HCT116 (cell line): ENCODE measurements around the gene STX1A. TPM values are rescaled to one million over a fixed set of nuclear protein-coding genes. Genes with fewer than 3 reads are reported as not detected.

ENCODE experiments used
- ATAC-seq: fragments of 200-7000 bp; cut with Tn5 transposase; 2 replicates; pipeline ENCODE4 v1.9.1; 2020; ENCODE audit warnings: mild to moderate bottlenecking, moderate library complexity
- BruUV-seq: library from RNA; stranded (reverse); fragments of 400-500 nt; replicated peaks from 2 replicates; lab custom pipeline; 2021; lab: Mats Ljungman, UMichigan
- CTCF ChIA-PET: fragments of 300-600 bp; sonication (Branson Sonifier 250); formaldehyde crosslinking; loops from one replicate; lab custom pipeline; 2021; ENCODE audit warnings: antibody characterized with exemption; lab: Charles Lee
- POLR2A ChIA-PET: fragments of 300-600, 350-600 bp; sonication (Branson Sonifier 250); formaldehyde crosslinking; loops from one replicate; lab custom pipeline; 2021; ENCODE audit warnings: antibody characterized with exemption; lab: Charles Lee
- RAD21 ChIA-PET, 2 experiments: fragments of 300-600 bp; sonication (Branson Sonifier 250); formaldehyde crosslinking; loops; one replicate each; lab custom pipeline; 2023; ENCODE audit warnings: low total read pairs in 2 of 2; ENCODE audit not compliant: uncharacterized antibody in 2 of 2, unreplicated experiment in 2 of 2, low non-redundant PET in 1 of 2; lab: Charles Lee
- DNase-seq: peaks from one replicate; pipeline ENCODE4 v3.0.0-alpha.2; 2010; ENCODE audit warnings: low read depth, low spot score
- H2AFZ ChIP-seq: fragments of 200-600 bp; shearing (Covaris generic), sonication (generic); 2 replicates; pipeline ENCODE4 v1.6.1; 2017; ENCODE audit warnings: low read depth, mixed run types, mixed read lengths, antibody characterized with exemption, low read length; ENCODE audit not compliant: poor library complexity, severe bottlenecking
- H3K27ac ChIP-seq: 2 replicates; pipeline ENCODE4 v1.5.1; 2012; ENCODE audit warnings: low read depth, low read length
- H3K27me3 ChIP-seq: fragments of 200-600 bp; sonication (generic); 2 replicates; pipeline ENCODE4 v1.6.1; 2016; ENCODE audit warnings: mixed run types, low read length, mixed read lengths; ENCODE audit not compliant: insufficient read depth
- H3K36me3 ChIP-seq, 2 experiments: fragments of 200-500 bp in 1 of 2; fragments of 200-600 bp in 1 of 2; sonication (Bioruptor generic) in 1 of 2; sonication (generic) in 1 of 2; 2 replicates each; pipeline versions ENCODE4 v1.5.1 to v1.6.1; 2014 to 2016; ENCODE audit warnings: low read length in 2 of 2, inconsistent platforms in 1 of 2, mixed read lengths in 1 of 2, mixed run types in 1 of 2; ENCODE audit not compliant: insufficient read depth in 2 of 2, control insufficient read depth in 1 of 2
- H3K4me1 ChIP-seq, 2 experiments: fragments of 200-600 bp in 1 of 2; sonication (generic) in 1 of 2; 2 replicates each; pipeline versions ENCODE4 v1.5.1 to v1.6.1; 2012 to 2017; ENCODE audit warnings: low read length in 2 of 2, inconsistent platforms in 1 of 2, mild to moderate bottlenecking in 1 of 2, mixed read lengths in 1 of 2, mixed run types in 1 of 2, moderate library complexity in 1 of 2; ENCODE audit not compliant: insufficient read depth in 2 of 2, control insufficient read depth in 1 of 2
- H3K4me2 ChIP-seq: fragments of 200-600 bp; sonication (generic); 2 replicates; pipeline ENCODE4 v1.6.1; 2017; ENCODE audit warnings: mixed run types, low read length, mixed read lengths
- H3K4me3 ChIP-seq, 2 experiments: fragments of 200-600 bp in 1 of 2; sonication (generic) in 1 of 2; replicated peaks in 1 of 2; 2 replicates each; pipeline ENCODE4 v1.5.1; 2011 to 2016; ENCODE audit warnings: low read length in 2 of 2, control low read depth in 1 of 2, low read depth in 1 of 2, mild to moderate bottlenecking in 1 of 2, mixed read lengths in 1 of 2, mixed run types in 1 of 2
- H3K79me2 ChIP-seq: fragments of 200-600 bp; sonication (generic); 2 replicates; pipeline ENCODE4 v1.6.1; 2017; ENCODE audit warnings: mild to moderate bottlenecking, mixed run types, low read length, moderate library complexity, mixed read lengths; ENCODE audit not compliant: insufficient read depth
- H3K9ac ChIP-seq: fragments of 200-600 bp; sonication (generic); 2 replicates; pipeline ENCODE4 v1.6.1; 2016; ENCODE audit warnings: low read length, mixed read lengths
- H3K9me2 ChIP-seq: fragments of 200-600 bp; sonication (generic), shearing (Covaris generic); 2 replicates; pipeline ENCODE4 v1.6.1; 2017; ENCODE audit warnings: mixed run types, mild to moderate bottlenecking, moderate library complexity; ENCODE audit not compliant: insufficient read depth
- H3K9me3 ChIP-seq, 2 experiments: fragments of 200-500 bp in 1 of 2; fragments of 200-600 bp in 1 of 2; sonication (Bioruptor generic) in 1 of 2; sonication (generic) in 1 of 2; 2 replicates each; pipeline ENCODE4 v1.6.1; 2014 to 2017; ENCODE audit warnings: low read length in 2 of 2, mixed read lengths in 2 of 2, inconsistent platforms in 1 of 2, low read depth in 1 of 2, mild to moderate bottlenecking in 1 of 2, mixed run types in 1 of 2, moderate library complexity in 1 of 2; ENCODE audit not compliant: control insufficient read depth in 1 of 2, insufficient read depth in 1 of 2
- H4K20me1 ChIP-seq: fragments of 200-600 bp; sonication (generic), shearing (Covaris generic); 2 replicates; pipeline ENCODE4 v1.6.1; 2017; ENCODE audit warnings: mixed run types, mild to moderate bottlenecking, moderate library complexity; ENCODE audit not compliant: insufficient read depth
- CTCF ChIP-seq, 3 experiments: fragments of 200-600 bp in 1 of 3; sonication (generic) in 1 of 3; IDR thresholded peaks in 2 of 3; conservative IDR thresholded peaks in 1 of 3; 2 replicates each; pipeline ENCODE4 v1.5.1; 2012 to 2017; ENCODE audit warnings: low read depth in 2 of 3, low read length in 2 of 3, antibody characterized with exemption in 1 of 3, borderline replicate concordance in 1 of 3, control low read depth in 1 of 3, mild to moderate bottlenecking in 1 of 3, mixed read lengths in 1 of 3, mixed run types in 1 of 3, moderate library complexity in 1 of 3; ENCODE audit not compliant: insufficient read depth in 1 of 3
- POLR2AphosphoS5 ChIP-seq: IDR thresholded peaks from 2 replicates; pipeline ENCODE4 v1.6.1; 2011; ENCODE audit warnings: mild to moderate bottlenecking, low read depth, low read length, moderate library complexity
- SIN3A ChIP-seq: IDR thresholded peaks from 2 replicates; pipeline ENCODE4 v1.6.1; 2012; ENCODE audit warnings: low read depth
- TCF7L2 ChIP-seq: IDR thresholded peaks from 2 replicates; pipeline ENCODE4 v1.7.0; 2011; ENCODE audit warnings: borderline replicate concordance, inconsistent platforms; ENCODE audit not compliant: insufficient read depth, insufficient read length; ENCODE audit errors: extremely low read depth
- intact Hi-C: fragments of 100-400 bp; cut with micrococcal nuclease; formaldehyde crosslinking; loops from 2 replicates; pipeline ENCODE4 v1.10.0; 2022
- total RNA-seq: library from RNA; stranded (reverse); gene quantifications from one replicate; pipeline ENCODE4 v1.2.1, GENCODE V29; 2021; ENCODE audit not compliant: unreplicated experiment

STX1A gene
- total RNA-seq, 1 experiment from 2014 or later: 39.4 TPM

- Histone ChIP-seq H3K36me3 (peaks cover 16 to 29% of the 10 kb centered on the region in 2 experiments; a peak in 3 of 4 replicates), H3K9ac (peak overlapping the region; percentile 58), H3K79me2 (peaks cover 39% of the 10 kb centered on the region), H2AFZ (no peak overlapping the region), H3K9me3 (no peaks in the 10 kb centered on the region), H3K27me3 (no peaks in the 10 kb centered on the region), H3K4me2 (peak overlapping the region; percentile 79), H3K4me3 (peak overlapping the region; percentile 13 to 31; a peak in 3 of 4 replicates), H4K20me1 (no peaks in the 10 kb centered on the region), H3K4me1 (peaks cover 40 to 75% of the 10 kb centered on the region in 2 experiments), H3K9me2 (no peaks in the 10 kb centered on the region), H3K27ac (peak overlapping the region; percentile 92)
- RAD21 ChIA-PET: interaction anchor here (0.5 to 1.6 kb wide), 8 partner anchors 8 to 99 kb away, joined by 3 to 5 read pairs (median 4); partner anchors contain the start of genes MLXIPL (in 1 of the 2) and STX1A (in 1 of the 2)
- CTCF ChIA-PET: interaction anchor here (0.6 to 2.1 kb wide), 7 partner anchors 13 to 99 kb away, joined by 3 to 14 read pairs (median 3); partner anchors contain the start of genes ABHD11 and STX1A
- intact Hi-C loops: loop anchor here (1.0 kb wide), 1 partner anchor 9 kb away; no protein-coding TSS in a partner anchor
- ATAC-seq (peak; percentile 81), DNase-seq (peak; percentile 68)
- BruUV-seq: no TSS peak
- POLR2A ChIA-PET: interaction anchor here (1.0 to 2.1 kb wide), 9 partner anchors 9 to 128 kb away, joined by 3 to 17 read pairs (median 5); partner anchors contain the start of genes STX1A and TBL2
- TF ChIP-seq CTCF (IDR thresholded peaks at IDR 0.05 in 2 of 3, conservative IDR thresholded peaks at IDR 0.05 in 1 of 3; ENCODE audit: borderline replicate concordance in 1 of 3, insufficient read depth in 1 of 3, low read depth in 2 of 3, low read length in 2 of 3) (no peak), POLR2AphosphoS5 (peak; percentile 40; the same call in 1 of the 2 replicates), TCF7L2 (peak; percentile 5), SIN3A (no peak)
Observed at GRCh38 chr7:73706126-73707044, 13.1 kb downstream of the STX1A start.
